Measurements from ENCODE around the gene LFNG. TPM values are rescaled to one million over a fixed set of nuclear protein-coding genes. Genes with fewer than 3 reads are reported as not detected.

LFNG gene
- total RNA-seq, 2 experiments from 2014 or later: 96.7 to 99.8 TPM

GRCh38 chr7:2512179-2512661 is 7.4 kb upstream of the LFNG start:
- CTCF ChIA-PET: no interaction called here
- TF ChIP-seq, protein P1, sequence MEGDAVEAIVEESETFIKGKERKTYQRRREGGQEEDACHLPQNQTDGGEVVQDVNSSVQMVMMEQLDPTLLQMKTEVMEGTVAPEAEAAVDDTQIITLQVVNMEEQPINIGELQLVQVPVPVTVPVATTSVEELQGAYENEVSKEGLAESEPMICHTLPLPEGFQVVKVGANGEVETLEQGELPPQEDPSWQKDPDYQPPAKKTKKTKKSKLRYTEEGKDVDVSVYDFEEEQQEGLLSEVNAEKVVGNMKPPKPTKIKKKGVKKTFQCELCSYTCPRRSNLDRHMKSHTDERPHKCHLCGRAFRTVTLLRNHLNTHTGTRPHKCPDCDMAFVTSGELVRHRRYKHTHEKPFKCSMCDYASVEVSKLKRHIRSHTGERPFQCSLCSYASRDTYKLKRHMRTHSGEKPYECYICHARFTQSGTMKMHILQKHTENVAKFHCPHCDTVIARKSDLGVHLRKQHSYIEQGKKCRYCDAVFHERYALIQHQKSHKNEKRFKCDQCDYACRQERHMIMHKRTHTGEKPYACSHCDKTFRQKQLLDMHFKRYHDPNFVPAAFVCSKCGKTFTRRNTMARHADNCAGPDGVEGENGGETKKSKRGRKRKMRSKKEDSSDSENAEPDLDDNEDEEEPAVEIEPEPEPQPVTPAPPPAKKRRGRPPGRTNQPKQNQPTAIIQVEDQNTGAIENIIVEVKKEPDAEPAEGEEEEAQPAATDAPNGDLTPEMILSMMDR (IDR thresholded peaks at IDR 0.05): no peak
- ATAC-seq (ENCODE audit: poor library complexity) (no peak), DNase-seq (peak in 4 of 14 experiments; percentile 31 to 80 (median 56))
- peaks cover 62% of the 10 kb centered on the region for H3K4me1 Mint-ChIP-seq (ENCODE audit: low read depth)
- H3K9me3 ChIP-seq (ENCODE audit: control insufficient read depth in 1 of 2, insufficient read depth in 1 of 2, low read length in 2 of 2): no peaks in the 10 kb centered on the region
- H3K9me3 Mint-ChIP-seq: no peaks in the 10 kb centered on the region
- H3K36me3 ChIP-seq (ENCODE audit: insufficient read depth, low read length): no peaks in the 10 kb centered on the region
- H3K27me3 ChIP-seq (ENCODE audit: control insufficient read depth in 1 of 2, insufficient read depth in 2 of 2, low read length in 2 of 2): no peaks in the 10 kb centered on the region
- H3K4me3 ChIP-seq (ENCODE audit: low read length): peak overlapping the region; percentile 56
- no peaks in the 10 kb centered on the region for H3K36me3 Mint-ChIP-seq (ENCODE audit: low read depth)
- peak overlapping the region; percentile 85 to 97 for H3K27ac ChIP-seq (ENCODE audit: low read depth in 1 of 2, low read length in 2 of 2)
- H3K27ac Mint-ChIP-seq: peak overlapping the region; percentile 98
- POLR2A ChIA-PET: interaction anchor here (1.6 to 6.3 kb wide), 2 partner anchors 12 to 198 kb away, joined by 6 to 218 read pairs; partner anchors contain the start of gene LFNG
- peak overlapping the region; percentile 82 for H3K4me3 Mint-ChIP-seq
- no peaks in the 10 kb centered on the region for H3K27me3 Mint-ChIP-seq
- intact Hi-C loops (cut with DNase I, micrococcal nuclease): no loop called here
- peaks cover 78% of the 10 kb centered on the region for H3K4me1 ChIP-seq (ENCODE audit: insufficient read depth, low read length)

- POLR2A ChIA-PET: interaction anchor here (6.3 kb wide), 1 partner anchor 12 kb away, joined by 218 read pairs; the partner anchor contains the start of gene LFNG
- DNase-seq (peak in 1 of 14 experiments; percentile 14), ATAC-seq (ENCODE audit: poor library complexity) (no peak)
- peaks cover 73% of the 10 kb centered on the region for H3K4me1 ChIP-seq (ENCODE audit: insufficient read depth, low read length)
- Mint-ChIP-seq H3K9me3 (no peaks in the 10 kb centered on the region), H3K27me3 (no peaks in the 10 kb centered on the region), H3K36me3 (ENCODE audit: low read depth) (no peaks in the 10 kb centered on the region), H3K27ac (peak overlapping the region; percentile 98), H3K4me3 (peak overlapping the region; percentile 82), H3K4me1 (ENCODE audit: low read depth) (peaks cover 61% of the 10 kb centered on the region)
- peak overlapping the region; percentile 56 for H3K4me3 ChIP-seq (ENCODE audit: low read length)
- no peaks in the 10 kb centered on the region for H3K36me3 ChIP-seq (ENCODE audit: insufficient read depth, low read length)
- H3K9me3 ChIP-seq (ENCODE audit: control insufficient read depth in 1 of 2, insufficient read depth in 1 of 2, low read length in 2 of 2): no peaks in the 10 kb centered on the region
- CTCF ChIA-PET: no interaction called here
- intact Hi-C loops (cut with DNase I, micrococcal nuclease): no loop called here
- TF ChIP-seq, protein P1 (IDR thresholded peaks at IDR 0.05): no peak
- H3K27ac ChIP-seq (ENCODE audit: low read depth in 1 of 2, low read length in 2 of 2): peak overlapping the region; percentile 85 to 97
- no peaks in the 10 kb centered on the region for H3K27me3 ChIP-seq (ENCODE audit: control insufficient read depth in 1 of 2, insufficient read depth in 2 of 2, low read length in 2 of 2)
Observed at GRCh38 chr7:2512713-2513112, 6.9 kb upstream of the LFNG start.

DNA sequence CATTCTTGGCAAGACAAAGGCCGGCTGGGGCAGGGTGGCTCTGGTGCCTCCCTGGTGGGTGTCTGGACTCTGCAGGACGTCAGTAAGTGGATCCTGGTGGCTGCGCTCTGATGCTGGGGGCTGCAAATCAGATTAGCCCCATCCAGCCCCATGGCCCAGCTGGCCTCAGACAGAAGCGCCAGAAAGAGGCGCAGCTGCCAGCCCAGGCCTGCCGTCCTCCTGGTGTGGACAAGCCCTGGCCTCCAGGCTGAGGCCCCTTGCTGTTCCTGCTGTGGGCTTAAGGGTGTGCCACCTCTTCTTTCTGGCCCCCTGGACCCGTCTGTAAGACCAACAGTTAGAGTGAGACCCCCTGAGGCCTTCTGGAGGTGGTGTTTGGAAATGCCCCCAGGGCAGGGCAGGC is 5.9 kb upstream of the LFNG start:
- intact Hi-C loops (cut with DNase I, micrococcal nuclease): no loop called here
- H3K4me3 ChIP-seq (ENCODE audit: low read length): no peak overlapping the region
- Mint-ChIP-seq H3K4me1 (ENCODE audit: low read depth) (peaks cover 59% of the 10 kb centered on the region), H3K27ac (peak overlapping the region; percentile 98), H3K4me3 (no peak overlapping the region), H3K9me3 (no peaks in the 10 kb centered on the region), H3K27me3 (no peaks in the 10 kb centered on the region), H3K36me3 (ENCODE audit: low read depth) (no peaks in the 10 kb centered on the region)
- CTCF ChIA-PET: no interaction called here
- H3K9me3 ChIP-seq (ENCODE audit: control insufficient read depth in 1 of 2, insufficient read depth in 1 of 2, low read length in 2 of 2): no peaks in the 10 kb centered on the region
- H3K36me3 ChIP-seq (ENCODE audit: insufficient read depth, low read length): no peaks in the 10 kb centered on the region
- DNase-seq (no peak), ATAC-seq (ENCODE audit: poor library complexity) (no peak)
- H3K27ac ChIP-seq (ENCODE audit: low read depth in 1 of 2, low read length in 2 of 2): peak overlapping the region in 1 of 2 donors; percentile 6
- TF ChIP-seq, protein P1 (IDR thresholded peaks at IDR 0.05): no peak
- H3K27me3 ChIP-seq (ENCODE audit: control insufficient read depth in 1 of 2, insufficient read depth in 2 of 2, low read length in 2 of 2): no peaks in the 10 kb centered on the region
- peaks cover 73% of the 10 kb centered on the region for H3K4me1 ChIP-seq (ENCODE audit: insufficient read depth, low read length)
- POLR2A ChIA-PET: no interaction called here
